Stimulated activated CD4-positive, alpha-beta T cell treated with anti-CD3 and anti-CD28 coated beads, Interleukin-12 subunit alpha, Interleukin-12 subunit beta, amount 100 ng/mL, for 4 hours (primary cell): Measurements from ENCODE around the gene SCGB3A2.

Source experiments
- DNase-seq: peaks from one replicate; pipeline ENCODE4 v3.0.0-alpha.2; 2020

The SCGB3A2 gene

GRCh38 chr5:147878066-147878759 is at the start of gene SCGB3A2:
Gene SCGB3A2 (plus strand): TSS chr5:147878711. CDS start chr5:147878804, 93 bp downstream.
- DNase-seq, result no peak

GRCh38 chr5:147830035-147830434 is 48.5 kb upstream of the SCGB3A2 start:
- no peak for DNase-seq

DNA sequence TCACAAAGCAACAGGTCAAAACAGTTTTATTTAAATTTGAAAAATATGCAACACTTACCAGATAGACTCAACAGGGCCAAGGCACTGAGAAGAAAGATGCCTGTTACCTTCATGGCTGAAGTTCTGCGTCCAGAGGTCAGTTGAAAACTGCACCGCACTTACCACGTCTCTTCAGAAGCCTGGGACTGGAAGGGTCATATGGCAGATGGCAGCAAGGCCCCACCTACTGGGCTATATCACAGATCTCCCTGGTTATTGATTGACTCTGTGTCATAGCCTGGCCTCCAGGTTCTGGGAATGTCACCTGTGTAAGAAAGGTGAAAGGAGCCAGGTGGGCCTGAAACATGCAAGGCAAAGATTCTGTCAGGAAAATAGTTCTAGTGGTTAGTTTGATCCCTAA is 47.0 kb upstream of the SCGB3A2 start, which contains the start of gene SPINK1:
Gene SPINK1, minus strand, starts transcription at position 207 of the 400 bp plus-strand sequence. Its CDS starts 94 bp downstream, at position 113.
- no peak for DNase-seq

DNA sequence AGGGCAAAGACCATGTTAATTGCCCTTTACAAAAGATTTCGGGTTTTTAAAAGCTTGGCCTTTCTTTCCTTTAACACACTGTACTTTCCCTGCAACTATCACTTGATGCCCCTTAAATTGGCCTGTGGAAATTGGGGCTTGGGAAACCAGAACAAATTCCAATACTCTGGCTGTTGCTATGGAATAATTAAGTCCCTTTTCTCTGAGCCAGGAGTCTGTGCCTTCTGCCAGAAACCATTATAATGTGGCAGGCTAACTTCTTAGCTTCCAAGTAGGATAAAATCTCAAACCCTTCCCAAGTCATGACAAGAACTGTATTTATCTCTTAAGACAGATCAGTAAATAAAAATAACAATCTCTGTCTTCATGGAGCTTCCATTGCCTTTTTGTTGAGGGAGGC is 46.0 kb upstream of the SCGB3A2 start:
- DNase-seq, result no peak

- no peak for DNase-seq
Measured at GRCh38 chr5:147835386-147835798, 43.1 kb upstream of the SCGB3A2 start.

DNA sequence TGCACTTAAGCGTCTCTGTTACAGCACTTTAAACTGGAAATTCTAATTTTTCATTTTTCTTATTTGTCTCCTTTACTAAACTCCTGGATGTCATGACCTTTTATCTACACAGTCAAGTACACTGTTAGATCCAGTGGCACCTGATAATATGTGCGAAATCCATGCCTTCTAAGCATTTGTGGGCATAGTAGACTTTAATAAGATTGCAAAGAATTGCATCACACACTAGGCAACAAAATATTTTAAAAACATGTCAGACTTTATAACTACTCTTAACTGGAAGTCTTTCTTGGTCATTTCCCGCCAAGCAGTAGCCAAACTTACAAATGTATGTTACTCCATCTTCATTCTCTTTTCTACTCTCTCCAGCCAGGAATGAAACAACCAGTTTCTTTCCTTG is 42.1 kb upstream of the SCGB3A2 start:
- DNase-seq, result no peak

- DNase-seq, result no peak
Measured at GRCh38 chr5:147842869-147843268, 35.6 kb upstream of the SCGB3A2 start.

GRCh38 chr5:147844846-147845245 is 33.7 kb upstream of the SCGB3A2 start:
- DNase-seq, result no peak

- no peak for DNase-seq
Measured at GRCh38 chr5:147845618-147846017, 32.9 kb upstream of the SCGB3A2 start.

DNA sequence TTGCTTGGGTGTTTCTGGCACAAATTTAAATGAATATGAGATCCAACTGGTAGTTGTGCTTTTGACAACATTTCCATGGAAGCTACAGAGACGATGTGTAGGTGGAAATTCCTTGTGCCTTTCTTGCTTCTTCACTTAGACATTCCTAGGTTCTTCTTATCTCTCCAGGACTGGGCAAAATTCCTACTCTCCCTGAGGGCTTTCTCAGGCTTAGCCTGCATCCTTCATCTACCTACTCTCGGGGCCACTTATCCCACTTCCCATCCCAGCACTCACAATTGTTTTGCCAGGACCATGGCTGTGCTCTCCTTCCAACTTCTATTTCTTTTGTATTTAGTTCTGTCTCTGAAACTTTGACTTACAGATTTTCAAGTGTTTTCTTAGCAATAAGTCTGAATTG is 29.3 kb upstream of the SCGB3A2 start:
- DNase-seq, result no peak

DNA sequence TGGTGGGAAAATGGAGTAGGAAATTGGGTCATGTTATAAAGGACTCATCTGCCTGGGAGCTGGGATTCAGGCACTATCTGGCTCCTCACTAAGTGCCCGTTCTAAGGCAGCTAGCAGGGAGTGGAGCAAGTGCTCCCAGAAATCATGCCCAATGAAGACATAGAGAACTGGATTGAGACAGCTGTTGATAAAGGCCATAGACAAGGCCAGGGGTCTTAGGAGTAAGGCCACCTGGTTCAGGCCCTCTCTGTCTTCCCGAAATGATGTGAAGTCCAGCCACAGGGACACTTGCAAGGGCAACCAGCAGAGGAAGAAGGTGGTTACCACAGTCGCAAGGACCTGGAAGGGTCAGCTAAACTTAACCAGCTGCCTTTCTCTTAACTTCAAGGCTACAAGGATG is 26.9 kb upstream of the SCGB3A2 start:
- no peak for DNase-seq

GRCh38 chr5:147852365-147852764 is 26.1 kb upstream of the SCGB3A2 start:
- DNase-seq, result no peak

- DNase-seq, result no peak
Measured at GRCh38 chr5:147853372-147853987, 25.0 kb upstream of the SCGB3A2 start.

DNA sequence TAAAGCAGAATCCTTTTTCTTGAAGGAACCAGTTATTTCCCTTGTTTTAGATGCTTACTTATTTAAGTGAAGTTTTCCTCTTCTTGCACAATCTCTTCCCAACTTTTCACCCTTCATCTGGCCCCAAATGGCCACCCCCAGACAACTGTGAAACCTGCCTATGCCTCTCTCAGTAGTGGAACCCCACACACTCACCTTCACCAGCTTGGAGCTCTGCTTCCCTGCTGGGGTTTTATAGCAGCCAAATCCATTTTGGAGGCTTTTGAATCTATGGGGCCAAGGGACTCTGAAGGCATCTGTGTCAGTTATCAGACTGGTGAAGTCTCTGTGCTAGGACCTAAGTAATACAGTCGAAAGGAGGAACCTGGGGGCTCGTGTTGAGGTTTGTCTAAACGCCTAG is 24.2 kb upstream of the SCGB3A2 start:
- no peak for DNase-seq

- DNase-seq, result no peak
Measured at GRCh38 chr5:147854894-147855773, 23.4 kb upstream of the SCGB3A2 start.

DNA sequence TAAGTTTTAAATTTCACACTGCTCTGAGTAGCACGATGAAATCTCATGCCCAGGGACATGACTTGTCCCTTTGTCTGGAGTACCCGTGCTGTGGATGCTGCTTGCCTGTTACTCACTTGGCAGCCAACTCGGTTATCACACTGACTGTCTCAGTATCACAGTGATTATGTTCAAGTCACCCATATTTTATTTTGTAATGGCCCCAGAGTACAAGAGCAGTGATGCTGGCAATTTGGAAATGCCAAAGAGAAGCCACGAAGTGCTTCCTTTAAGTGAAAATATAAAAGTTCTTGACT is 22.8 kb upstream of the SCGB3A2 start:
- DNase-seq, result no peak

GRCh38 chr5:147856801-147857200 is 21.7 kb upstream of the SCGB3A2 start:
- no peak for DNase-seq

- DNase-seq, result peak; percentile 18
Measured at GRCh38 chr5:147857302-147858129, 21.0 kb upstream of the SCGB3A2 start.

GRCh38 chr5:147858565-147858964 is 19.9 kb upstream of the SCGB3A2 start:
- no peak for DNase-seq

DNA sequence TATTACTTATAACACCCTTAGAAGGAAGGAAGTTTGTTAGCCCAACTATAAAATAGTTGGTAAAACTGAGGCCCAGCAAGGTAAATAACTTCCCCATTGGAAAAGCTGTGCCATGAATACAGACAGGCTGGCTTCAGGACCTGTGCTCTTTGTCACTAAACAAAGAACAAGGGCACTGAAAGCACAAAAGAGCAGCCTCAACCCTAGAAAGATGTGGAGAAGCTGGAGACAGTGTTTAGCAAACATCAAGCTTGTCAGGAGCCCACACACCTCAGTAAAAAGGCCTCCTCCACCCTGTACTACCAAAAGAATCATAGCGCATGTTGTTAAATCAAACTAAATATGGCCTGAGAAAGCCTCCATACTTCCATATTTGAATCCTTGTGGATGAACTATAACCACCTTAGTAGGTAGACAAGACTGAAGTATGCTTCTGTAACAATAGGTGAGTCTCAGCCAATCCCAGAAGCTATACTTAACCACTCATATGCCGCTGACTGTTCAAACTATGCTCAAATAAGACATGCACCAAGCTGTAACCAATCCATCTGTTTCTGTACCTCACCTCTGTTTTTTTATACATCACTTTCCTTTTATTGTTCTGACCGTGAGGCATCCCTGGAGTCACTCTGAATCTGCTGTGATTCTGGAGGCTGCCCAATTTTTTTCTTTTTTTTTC is 18.4 kb upstream of the SCGB3A2 start:
- no peak for DNase-seq

GRCh38 chr5:147860641-147861025 is 17.9 kb upstream of the SCGB3A2 start:
- no peak for DNase-seq

DNA sequence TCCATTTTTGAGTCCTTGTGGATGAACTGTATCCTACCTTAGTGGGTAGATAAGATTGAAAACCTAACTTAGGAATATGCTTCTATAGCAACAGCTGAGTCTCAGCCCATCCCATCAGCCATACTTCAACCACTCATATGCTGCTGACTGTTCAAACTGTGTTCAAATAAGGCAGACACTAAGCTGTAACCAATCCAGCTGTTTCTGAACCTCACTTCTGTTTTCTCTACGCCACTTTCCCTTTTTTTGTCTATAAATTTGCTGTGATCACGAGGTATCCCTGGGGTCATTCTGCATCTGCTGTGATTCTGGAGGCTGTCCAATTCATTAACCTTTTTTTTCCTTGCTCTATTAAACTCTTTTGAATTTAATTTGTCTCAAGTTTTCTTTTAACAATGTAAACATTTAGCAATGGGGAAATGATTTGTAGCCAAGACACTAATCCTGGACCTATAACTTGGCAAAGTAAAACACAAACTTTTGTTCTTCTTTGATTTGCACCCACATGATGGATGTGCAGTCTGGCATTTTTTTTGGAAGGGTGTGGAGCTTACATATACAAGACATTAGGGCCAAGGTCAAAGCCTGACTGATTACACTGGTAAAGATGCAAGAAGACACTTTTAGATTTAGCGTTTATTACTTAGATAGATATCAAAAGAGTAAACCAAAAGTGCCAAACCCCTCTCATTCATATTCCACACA is 14.9 kb upstream of the SCGB3A2 start:
- DNase-seq, result no peak
